Gastroesophageal sphincter (tissue), 4 donors: ENCODE results near the gene BTRC. TPM values are rescaled to one million over a fixed set of nuclear protein-coding genes. Genes with fewer than 3 reads are reported as not detected.

Experiments
- ATAC-seq: fragments of 150-250 bp; one replicate; pipeline ENCODE4 v1.9.1; 2016; ENCODE audit warnings: mild to moderate bottlenecking, moderate library complexity
- H3K27ac ChIP-seq, 4 donors: fragments of 200-600 bp; sonication (generic) in 3 of 4; 1 replicate in 3 of 4; 2 replicates in 1 of 4; pipeline ENCODE4 v1.5.1; 2016 to 2019
- H3K27me3 ChIP-seq: fragments of 200-600 bp; sonication (generic); one replicate; pipeline ENCODE4 v1.5.1; 2019
- H3K36me3 ChIP-seq, 2 donors: fragments of 200-600 bp; sonication (generic); one replicate each; pipeline ENCODE4 v1.5.1; 2019; ENCODE audit warnings: control low read depth in 1 of 2
- H3K4me1 ChIP-seq, 3 donors: fragments of 200-600 bp; sonication (generic); 1 replicate in 2 of 3; 2 replicates in 1 of 3; pipeline ENCODE4 v1.5.1; 2016 to 2019; ENCODE audit warnings: control low read depth in 2 of 3
- H3K4me3 ChIP-seq, 2 donors: fragments of 200-600 bp; sonication (generic); one replicate each; pipeline ENCODE4 v1.5.1; 2019; ENCODE audit warnings: mild to moderate bottlenecking in 1 of 2, moderate library complexity in 1 of 2
- H3K9me3 ChIP-seq, 3 donors: fragments of 200-600 bp; sonication (generic); one replicate each; pipeline ENCODE4 v1.5.1; 2017 to 2019; ENCODE audit warnings: control low read depth in 2 of 3
- CTCF ChIP-seq, 4 experiments: fragments of 200-600 bp in 2 of 4; fragments of 450-650 bp in 2 of 4; sonication (generic) in 1 of 4; IDR thresholded peaks; one replicate each; pipeline ENCODE4 v1.5.1; 2017 to 2019; ENCODE audit warnings: antibody characterized with exemption in 4 of 4, mild to moderate bottlenecking in 2 of 4, moderate library complexity in 2 of 4
- EP300 ChIP-seq: sonication (generic); formaldehyde crosslinking; IDR thresholded peaks from one replicate; pipeline ENCODE4 v1.6.1; 2017; ENCODE audit warnings: antibody characterized with exemption, mild to moderate bottlenecking
- POLR2A ChIP-seq, 2 donors: fragments of 450-650 bp; IDR thresholded peaks; one replicate each; pipeline ENCODE4 v1.6.1; 2017; ENCODE audit warnings: antibody characterized with exemption in 2 of 2, mild to moderate bottlenecking in 2 of 2, moderate library complexity in 1 of 2
- POLR2AphosphoS5 ChIP-seq: sonication (generic); formaldehyde crosslinking; IDR thresholded peaks from one replicate; pipeline ENCODE4 v1.6.1; 2017; ENCODE audit warnings: antibody characterized with exemption
- WGBS, 2 donors: methylation state at CpG; one replicate each; pipeline ENCODE4 v1.1.5; 2018; ENCODE audit warnings: low coverage in 1 of 2; 5-methylcytosine and 5-hydroxymethylcytosine counted together
- total RNA-seq, 4 donors: library from RNA; depleted of rRNA; stranded (reverse); fragments of >200 nt; gene quantifications; one replicate each; pipeline ENCODE4 v1.1.0, GENCODE V29; 2016

Gene BTRC
- total RNA-seq, 4 donors from 2014 or later = 9.0 to 15.6 (median 14.1) TPM

- Histone ChIP-seq H3K4me1 (no peaks in the 10 kb centered on the region), H3K9me3 (peaks cover 0 to 13% (median 0%) of the 10 kb centered on the region in 3 donors), H3K36me3 (peaks cover 0 to 57% of the 10 kb centered on the region in 2 donors), H3K27ac (no peak overlapping the region), H3K27me3 (no peaks in the 10 kb centered on the region), H3K4me3 (no peak overlapping the region)
- TF ChIP-seq EP300 = no peak
- no peak for TF ChIP-seq CTCF (IDR thresholded peaks at IDR 0.05)
- TF ChIP-seq POLR2A (IDR thresholded peaks at IDR 0.05) = no peak
- no peak for TF ChIP-seq POLR2AphosphoS5
- no peak for ATAC-seq
- no CpG with 5 or more reads among the region's 7 CpGs for WGBS, 2 donors
Measured at GRCh38 chr10:101577121-101577871, 223.3 kb downstream of the BTRC start.

GRCh38 chr10:101578192-101578591, 224.2 kb downstream of the BTRC start:
- no peak for ATAC-seq
- Histone ChIP-seq H3K4me1 (no peaks in the 10 kb centered on the region), H3K27ac (no peak overlapping the region), H3K36me3 (peaks cover 0 to 66% of the 10 kb centered on the region in 2 donors), H3K27me3 (no peaks in the 10 kb centered on the region), H3K9me3 (peaks cover 0 to 4% (median 0%) of the 10 kb centered on the region in 3 donors), H3K4me3 (no peak overlapping the region)
- TF ChIP-seq POLR2AphosphoS5 = no peak
- TF ChIP-seq CTCF (IDR thresholded peaks at IDR 0.05) = no peak
- TF ChIP-seq POLR2A (IDR thresholded peaks at IDR 0.05) = no peak
- WGBS, 2 donors = 90 to 100% methylated on average over 3 to 5 of the region's 5 CpGs

DNA sequence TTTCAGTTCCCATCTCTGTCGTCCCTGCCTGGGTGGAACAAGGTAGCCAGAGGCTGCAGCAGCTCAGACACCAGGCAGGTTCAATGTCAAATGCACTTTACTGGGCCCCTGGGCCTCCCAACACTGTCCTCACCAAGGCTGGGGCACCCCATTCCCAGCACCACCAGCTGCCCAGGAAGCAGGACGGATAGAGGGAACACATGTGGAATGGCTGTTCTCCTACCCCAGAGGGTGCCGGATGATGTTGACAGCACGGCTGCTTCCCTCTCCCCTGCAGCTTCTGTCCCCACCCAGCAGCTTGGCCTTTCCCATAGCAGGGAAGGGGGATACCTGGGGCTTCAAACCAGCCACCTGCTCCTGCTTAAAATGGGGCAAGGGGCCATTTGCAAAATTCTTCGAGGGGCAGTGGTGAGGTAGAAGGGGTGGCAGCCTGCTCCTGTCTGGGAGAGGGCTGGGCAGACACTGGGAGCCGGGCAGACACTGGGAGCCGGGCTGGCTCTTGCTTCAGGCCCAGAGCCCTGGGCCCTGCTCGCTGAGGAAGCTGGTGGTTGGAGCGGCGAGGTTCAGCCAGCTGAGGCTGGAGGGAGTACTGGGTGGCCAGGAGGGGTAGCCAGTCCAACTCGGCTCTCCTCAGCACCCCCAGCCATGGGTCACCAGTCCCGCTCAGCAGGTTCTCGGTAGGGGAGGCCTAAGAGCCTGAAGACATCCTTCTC, 225.0 kb downstream of the BTRC start:
- peaks cover 0 to 74% of the 10 kb centered on the region in 2 donors for H3K36me3 ChIP-seq

DNA sequence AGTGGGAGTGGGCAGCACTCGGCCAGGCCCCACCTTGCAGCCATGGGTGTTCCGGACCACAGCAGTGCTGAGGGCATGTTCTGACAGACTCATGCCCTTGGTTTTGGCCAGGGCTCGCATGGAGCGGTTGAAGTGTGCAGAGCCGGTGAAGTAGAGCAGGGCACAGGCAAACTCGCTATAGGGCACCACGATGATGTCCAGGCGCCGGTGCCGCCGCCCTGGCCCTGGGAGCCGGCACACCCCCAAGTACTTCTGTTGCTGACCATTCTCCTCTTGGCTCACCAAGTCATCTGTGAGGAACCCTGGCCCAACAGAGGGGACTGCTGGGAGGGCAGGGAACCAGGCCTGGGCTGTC, 225.5 kb downstream of the BTRC start:
- ATAC-seq = no peak
- TF ChIP-seq CTCF (IDR thresholded peaks at IDR 0.05) (no peak), POLR2A (IDR thresholded peaks at IDR 0.05) (no peak), POLR2AphosphoS5 (no peak), EP300 (no peak)
- Histone ChIP-seq H3K9me3 (no peaks in the 10 kb centered on the region), H3K4me1 (no peaks in the 10 kb centered on the region), H3K27ac (no peak overlapping the region), H3K27me3 (no peaks in the 10 kb centered on the region), H3K36me3 (peaks cover 0 to 79% of the 10 kb centered on the region in 2 donors), H3K4me3 (no peak overlapping the region)
- WGBS, 2 donors = 96% methylated on average over 10 of the region's 12 CpGs; no CpG with 5 or more reads in 1 of the 2 donors

More for the DNA sequence above, 225.0 kb downstream of the BTRC start:
- H3K27ac ChIP-seq = no peak overlapping the region
- WGBS, 2 donors = 85% methylated on average over 4 of the region's 13 CpGs; no CpG with 5 or more reads in 1 of the 2 donors
- H3K4me3 ChIP-seq = no peak overlapping the region
- H3K4me1 ChIP-seq = no peaks in the 10 kb centered on the region
- TF ChIP-seq CTCF (IDR thresholded peaks at IDR 0.05) (no peak), EP300 (no peak), POLR2AphosphoS5 (no peak), POLR2A (IDR thresholded peaks at IDR 0.05) (no peak)
- no peak for ATAC-seq
- H3K27me3 ChIP-seq = no peaks in the 10 kb centered on the region
- H3K9me3 ChIP-seq = no peaks in the 10 kb centered on the region
